Right forelimb (tissue), 1 donor: Measurements from ENCODE around the gene PHKA2.
"Not testable (repeated sequence)": the region's sequence is repeated elsewhere in the genome, so short reads cannot be mapped to it uniquely, and the experiment has no call there.

Source experiments
- DNase-seq: peaks from one replicate; pipeline ENCODE4 v3.0.0-alpha.2; 2018

The PHKA2 gene

DNA sequence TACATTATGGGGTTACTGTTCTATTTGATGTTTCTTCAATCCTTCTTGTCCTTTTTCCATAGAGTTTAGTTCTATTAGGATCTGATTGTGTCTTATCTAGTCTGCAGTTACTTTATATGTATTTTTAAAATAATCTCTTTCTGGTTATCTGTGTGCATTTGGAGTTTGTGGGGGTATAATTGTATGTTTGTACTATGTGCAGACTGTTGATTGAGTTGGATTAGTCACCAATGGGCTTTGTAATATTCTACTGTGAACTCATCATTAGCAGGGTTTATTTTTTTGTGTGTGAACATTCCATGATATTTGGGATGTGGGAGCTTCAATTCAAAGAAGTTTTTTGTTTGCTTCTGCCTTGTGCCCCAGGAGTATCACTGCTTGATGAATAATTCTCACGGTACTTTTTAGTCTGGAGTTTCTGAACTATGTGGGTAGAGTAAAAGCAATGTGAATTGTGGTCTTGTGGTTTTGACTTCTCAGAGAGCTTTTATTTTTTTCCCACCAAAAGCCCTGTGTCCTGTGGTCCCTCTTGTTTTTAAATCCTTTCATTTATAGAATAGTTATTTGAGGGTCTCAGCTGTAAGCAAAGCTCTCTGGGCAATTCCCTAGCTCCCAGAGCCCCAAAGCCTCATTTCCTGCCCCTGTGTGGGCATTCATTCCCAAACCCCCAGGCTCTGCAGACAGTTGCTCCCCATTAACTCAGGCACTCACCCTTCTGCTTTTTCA, 127.8 kb downstream of the PHKA2 start:
- DNase-seq: no peak

DNA sequence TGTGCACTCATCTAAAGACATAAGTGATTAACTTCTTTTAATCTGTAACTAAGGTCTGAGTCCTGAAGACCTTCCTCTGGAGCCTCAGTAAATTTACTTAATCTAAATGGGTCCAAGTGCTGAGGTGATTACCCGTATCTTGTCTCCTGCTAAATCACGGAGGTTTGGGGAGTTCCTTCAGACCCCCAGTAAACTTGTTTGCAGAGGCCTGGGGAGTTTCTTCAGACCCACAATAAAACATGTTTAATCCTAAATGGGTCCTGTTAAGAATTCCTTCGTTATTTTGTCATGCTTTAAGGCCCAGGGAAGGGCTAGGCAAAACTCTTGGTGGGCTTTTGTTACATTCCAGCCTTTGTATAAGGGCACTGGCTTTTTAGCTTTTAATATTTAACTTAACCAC, 136.0 kb downstream of the PHKA2 start:
- not testable (repeated sequence) for DNase-seq
